NCI-H82 (cell line): Measurements from ENCODE around the gene SEC14L3.
A peak's percentile ranks its signal among the peaks of the same experiment; 100 is the strongest.

ENCODE experiments used
- DNase-seq: peaks from one replicate; lab custom pipeline; 2025; lab: John Stamatoyannopoulos, UW

Gene SEC14L3

GRCh38 chr22:30444632-30445437 lies 27.0 kb downstream of the SEC14L3 start:
- peak; percentile 84 for DNase-seq

GRCh38 chr22:30441088-30441487 lies 30.7 kb downstream of the SEC14L3 start:
- DNase-seq, result no peak

GRCh38 chr22:30439836-30440235 lies 32.0 kb downstream of the SEC14L3 start:
- no peak for DNase-seq

GRCh38 chr22:30439226-30439625 lies 32.6 kb downstream of the SEC14L3 start:
- no peak for DNase-seq

- no peak for DNase-seq
These were observed 33.3 kb downstream of the SEC14L3 start for GRCh38 chr22:30438559-30438958.

- DNase-seq, result no peak
These were observed 35.6 kb downstream of the SEC14L3 start for GRCh38 chr22:30436196-30436595.

GRCh38 chr22:30435674-30436126 lies 36.1 kb downstream of the SEC14L3 start:
- DNase-seq, result peak; percentile 26

- DNase-seq, result no peak
These were observed 37.0 kb downstream of the SEC14L3 start for GRCh38 chr22:30434843-30435242.

- DNase-seq, result no peak
These were observed 38.0 kb downstream of the SEC14L3 start for GRCh38 chr22:30433773-30434172.

- no peak for DNase-seq
These were observed 38.6 kb downstream of the SEC14L3 start for GRCh38 chr22:30433227-30433626.

GRCh38 chr22:30432520-30432919 lies 39.3 kb downstream of the SEC14L3 start:
- no peak for DNase-seq

GRCh38 chr22:30432096-30432495 lies 39.7 kb downstream of the SEC14L3 start:
- DNase-seq, result no peak

GRCh38 chr22:30430933-30431332 lies 40.9 kb downstream of the SEC14L3 start:
- DNase-seq, result peak; percentile 22

GRCh38 chr22:30429887-30430286 lies 41.9 kb downstream of the SEC14L3 start:
- DNase-seq, result peak; percentile 15

GRCh38 chr22:30427871-30428270 lies 43.9 kb downstream of the SEC14L3 start:
- peak; percentile 7 for DNase-seq

- DNase-seq, result peak; percentile 85
These were observed 45.1 kb downstream of the SEC14L3 start for GRCh38 chr22:30426388-30427353.

- peak; percentile 83 for DNase-seq
These were observed 46.0 kb downstream of the SEC14L3 start, which contains the start of gene MTFP1 for GRCh38 chr22:30425616-30426387. TSS of gene MTFP1 (plus strand) at chr22:30425768. CDS start at chr22:30425880, 112 bp downstream.

GRCh38 chr22:30425327-30425615 lies 46.5 kb downstream of the SEC14L3 start:
- no peak for DNase-seq

GRCh38 chr22:30424534-30425326 lies 47.1 kb downstream of the SEC14L3 start:
- DNase-seq, result peak; percentile 69

- peak; percentile 100 for DNase-seq
These were observed 47.8 kb downstream of the SEC14L3 start for GRCh38 chr22:30423959-30424533.
